Measurements from ENCODE around the gene RNF144A. TPM values are rescaled to one million over a fixed set of nuclear protein-coding genes. Genes with fewer than 3 reads are reported as not detected.

The RNF144A gene
- total and polyA plus RNA-seq, 2 of the 13 experiments (the other 11 are each of a cell fraction or from before 2014, with no cell fraction given): 13.9 to 16.5 TPM

GRCh38 chr2:6888724-6889123 lies 28.5 kb upstream of the RNF144A start:
- Histone ChIP-seq H3K79me2 (ENCODE audit: insufficient read depth, low read length) (no peaks in the 10 kb centered on the region), H3K4me2 (ENCODE audit: low read depth, low read length) (no peak overlapping the region), H4K20me1 (ENCODE audit: insufficient read depth, low read length) (no peaks in the 10 kb centered on the region), H3K9me3 (ENCODE audit: low read length) (no peaks in the 10 kb centered on the region), H3K27me3 (ENCODE audit: control insufficient read depth in 1 of 2, insufficient read depth in 2 of 2, low read length in 2 of 2) (peaks cover 0 to 19% of the 10 kb centered on the region in 2 experiments; a peak in 1 of 5 replicates), H3K4me1 (ENCODE audit: insufficient read depth, low read length) (no peaks in the 10 kb centered on the region), H2AFZ (ENCODE audit: low read length) (no peak overlapping the region), H3K36me3 (replicated peaks in 1 of 2; ENCODE audit: control insufficient read depth in 1 of 2, insufficient read depth in 2 of 2, low read length in 2 of 2) (no peaks in the 10 kb centered on the region), H3K9ac (ENCODE audit: insufficient read depth, low read depth, low read length) (no peak overlapping the region), H3K4me3 (replicated peaks in 1 of 3; ENCODE audit: insufficient read depth in 1 of 3, low read depth in 2 of 3, low read length in 3 of 3) (no peak overlapping the region), H3K27ac (ENCODE audit: extremely low read length, insufficient read depth, low read length) (no peak overlapping the region)
- no peak for ATAC-seq
- no peak for FAIRE-seq
- ChIA-PET CTCF (ENCODE audit: low intra/inter-chr PET ratio, low total read pairs) (no interaction called here), POLR2A (no interaction called here)
- no peak for DNase-seq (ENCODE audit: low spot score)
- BruUV-seq (replicated peaks): no TSS peak
- 2% methylated on average over 3 of the region's 4 CpGs for WGBS (ENCODE audit: low lambda C conversion rate)
- in situ Hi-C loops (cut with HindIII; ENCODE audit: extremely low pct_ligation_motif_present, low pct_unique_long_range_greater_than_20kb) (no loop called here), intact Hi-C loops (cut with micrococcal nuclease; ENCODE audit: unreplicated experiment) (no loop called here)
- no peak for TF ChIP-seq HBP1 (CRISPR knock-in tag; IDR thresholded peaks at IDR 0.05; ENCODE audit: low read depth)
- TF ChIP-seq SIX4 (CRISPR knock-in tag; IDR thresholded peaks at IDR 0.05): no peak
- no peak for TF ChIP-seq NCOA5 (CRISPR knock-in tag; IDR thresholded peaks at IDR 0.05)
- TF ChIP-seq ZNF784 (CRISPR knock-in tag; IDR thresholded peaks at IDR 0.05; ENCODE audit: borderline replicate concordance): no peak
- no peak for TF ChIP-seq ZNF749 (CRISPR knock-in tag; IDR thresholded peaks at IDR 0.05; ENCODE audit: borderline replicate concordance)
- TF ChIP-seq MATR3 (CRISPR knock-in tag; IDR thresholded peaks at IDR 0.05): no peak
- TF ChIP-seq SKI (IDR thresholded peaks at IDR 0.05; ENCODE audit: partially characterized antibody): no peak
- TF ChIP-seq SATB2 (CRISPR knock-in tag; IDR thresholded peaks at IDR 0.05): no peak
- TF ChIP-seq FOXO4 (CRISPR knock-in tag; conservative IDR thresholded peaks at IDR 0.05): no peak
- no peak for TF ChIP-seq ZNF414 (CRISPR knock-in tag; IDR thresholded peaks at IDR 0.05)
- TF ChIP-seq PAXIP1 (CRISPR knock-in tag; conservative IDR thresholded peaks at IDR 0.05): no peak
- no peak for TF ChIP-seq DBP (CRISPR knock-in tag; IDR thresholded peaks at IDR 0.05; ENCODE audit: not compliant biosample characterization)
- no peak for TF ChIP-seq ZNF678 (CRISPR knock-in tag; IDR thresholded peaks at IDR 0.05)
- TF ChIP-seq TFAP4 (IDR thresholded peaks at IDR 0.05; ENCODE audit: borderline replicate concordance, low read depth): no peak

Data from HepG2 (cell line).